Lung (tissue), 12 donors: ENCODE results near the gene RASAL2. TPM values are rescaled to one million over a fixed set of nuclear protein-coding genes. Genes with fewer than 3 reads are reported as not detected.

Experiments used
- ATAC-seq: fragments of 200-7000 bp; cut with Tn5 transposase; one replicate; pipeline ENCODE4 v1.9.1; 2020; ENCODE audit warnings: moderate number of reproducible peaks; ENCODE audit not compliant: insufficient read depth, low FRiP score
- DNase-seq, 3 donors: peaks; one replicate each; pipeline ENCODE4 v3.0.0-alpha.2; 2013 to 2017
- H3K27ac ChIP-seq, 2 donors: one replicate each; pipeline ENCODE4 v1.5.1; 2013; ENCODE audit warnings: mild to moderate bottlenecking in 2 of 2, moderate library complexity in 2 of 2, control low read depth in 1 of 2, inconsistent platforms in 1 of 2, low read depth in 1 of 2, low read length in 1 of 2
- H3K27me3 ChIP-seq, 3 donors: one replicate each; pipeline ENCODE4 v1.5.1; 2013; ENCODE audit warnings: low read length in 2 of 3; ENCODE audit not compliant: control insufficient read depth in 3 of 3, insufficient read depth in 3 of 3
- H3K36me3 ChIP-seq, 4 donors: one replicate each; pipeline ENCODE4 v1.5.1; 2013; ENCODE audit warnings: low read length in 4 of 4, mild to moderate bottlenecking in 1 of 4, moderate library complexity in 1 of 4; ENCODE audit not compliant: control insufficient read depth in 4 of 4, insufficient read depth in 4 of 4
- H3K4me1 ChIP-seq, 5 donors: one replicate each; pipeline ENCODE4 v1.5.1; 2013; ENCODE audit warnings: low read length in 5 of 5, mild to moderate bottlenecking in 2 of 5, moderate library complexity in 1 of 5; ENCODE audit not compliant: control insufficient read depth in 5 of 5, insufficient read depth in 5 of 5
- H3K4me3 ChIP-seq: one replicate; pipeline ENCODE4 v1.5.1; 2013; ENCODE audit warnings: mild to moderate bottlenecking, control low read depth, moderate library complexity
- H3K9ac ChIP-seq, 2 donors: one replicate each; pipeline ENCODE4 v1.5.1; 2013; ENCODE audit warnings: low read length in 2 of 2, control low read depth in 1 of 2; ENCODE audit not compliant: insufficient read depth in 1 of 2
- H3K9me3 ChIP-seq, 4 donors: one replicate each; pipeline ENCODE4 v1.5.1; 2013; ENCODE audit warnings: low read length in 3 of 4, mild to moderate bottlenecking in 1 of 4, moderate library complexity in 1 of 4; ENCODE audit not compliant: control insufficient read depth in 4 of 4, insufficient read depth in 3 of 4
- CTCF ChIP-seq: IDR thresholded peaks from 2 replicates; pipeline ENCODE4 v1.5.1; 2012; ENCODE audit warnings: mild to moderate bottlenecking; ENCODE audit errors: control extremely low read depth, extremely low read depth
- WGBS, 2 donors: extraction: QIAGEN DNeasy Blood & Tissue Kit; methylation state at CpG; one replicate each; pipeline ENCODE4 v1.1.7; 2013; 5-methylcytosine and 5-hydroxymethylcytosine counted together
- polyA plus RNA-seq, 2 donors: library from polyadenylated mRNA; stranded (reverse); fragments of 200-250 nt; gene quantifications; one replicate each; pipeline ENCODE4 v1.2.1, GENCODE V29; 2013
- total RNA-seq, 2 donors: library from RNA; depleted of rRNA in 1 of 2; stranded (reverse); fragments of >200 nt in 1 of 2; gene quantifications; one replicate each; pipeline ENCODE4 v1.2.1, GENCODE V29; 2014 to 2021
- donor health status: control.
- donor health status: control.
- donor health status: Bipolar disorder and iron deficiency.
- donor health status: healthy.
- donor health status: DM: yes; HTN: yes; CAD: no.

The RASAL2 gene
- total and polyA plus RNA-seq, 4 donors, result 4.9 to 34.8 (median 15.8) TPM

DNA sequence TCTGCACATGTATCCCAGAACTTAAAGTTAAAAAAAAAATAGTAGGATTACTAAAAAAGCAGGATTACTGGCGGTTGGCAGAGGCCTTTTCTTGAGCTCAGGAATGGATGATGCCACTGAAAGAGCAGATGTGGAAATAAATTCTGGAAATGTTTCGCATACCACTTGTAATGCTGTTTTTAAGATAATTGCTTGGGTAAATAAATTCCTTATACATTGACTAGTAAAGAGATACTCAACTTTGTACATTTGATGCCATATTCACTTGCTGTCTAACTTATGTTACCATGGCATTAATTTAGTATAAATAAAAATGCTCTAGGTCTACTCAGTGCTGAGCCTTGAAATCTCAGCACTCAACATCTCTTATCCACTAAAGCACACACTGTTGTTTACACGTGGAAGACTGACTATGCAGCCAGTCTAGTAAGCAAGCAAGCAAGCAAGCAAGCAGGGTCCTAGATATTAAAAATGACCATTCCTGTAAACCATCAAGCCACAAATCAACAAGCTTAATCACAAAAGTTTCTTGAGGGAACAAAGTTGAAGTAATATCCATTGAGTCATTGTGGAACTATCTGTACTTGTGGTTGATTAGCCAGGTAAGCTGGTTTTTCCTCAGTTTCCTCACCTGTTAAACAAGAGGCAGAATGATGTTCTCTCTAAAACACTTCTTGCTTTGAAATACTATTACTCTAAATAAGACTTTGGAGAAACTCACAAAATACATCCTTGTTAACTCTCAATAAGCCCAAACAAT lies 1.7 kb upstream of the RASAL2 start:
- no peaks in the 10 kb centered on the region for H3K36me3 ChIP-seq
- H3K4me3 ChIP-seq, result no peak overlapping the region
- DNase-seq (no peak), ATAC-seq (no peak)
- WGBS, 2 donors, result 77 to 78% methylated on average over 3 of the region's 3 CpGs
- no peak overlapping the region for H3K9ac ChIP-seq
- H3K27ac ChIP-seq, result peak overlapping the region in 1 of 2 donors; percentile 16
- no peaks in the 10 kb centered on the region for H3K27me3 ChIP-seq
- no peak for TF ChIP-seq CTCF
- no peaks in the 10 kb centered on the region for H3K9me3 ChIP-seq
- peaks cover 2 to 35% (median 6%) of the 10 kb centered on the region in 5 donors for H3K4me1 ChIP-seq

GRCh38 chr1:178092878-178093493 lies 918 bp upstream of the RASAL2 start:
- Histone ChIP-seq H3K4me3 (peak overlapping the region; percentile 56), H3K27me3 (no peaks in the 10 kb centered on the region), H3K9me3 (no peaks in the 10 kb centered on the region), H3K27ac (peak overlapping the region; percentile 78 to 82), H3K4me1 (peaks cover 2 to 36% (median 7%) of the 10 kb centered on the region in 5 donors), H3K36me3 (no peaks in the 10 kb centered on the region), H3K9ac (peak overlapping the region in 1 of 2 donors; percentile 89)
- peak; percentile 8 for ATAC-seq
- no peak for TF ChIP-seq CTCF
- peak in 2 of 3 donors; percentile 76 to 85 for DNase-seq
- WGBS, 2 donors, result 6% methylated on average over 11 of the region's 11 CpGs

DNA sequence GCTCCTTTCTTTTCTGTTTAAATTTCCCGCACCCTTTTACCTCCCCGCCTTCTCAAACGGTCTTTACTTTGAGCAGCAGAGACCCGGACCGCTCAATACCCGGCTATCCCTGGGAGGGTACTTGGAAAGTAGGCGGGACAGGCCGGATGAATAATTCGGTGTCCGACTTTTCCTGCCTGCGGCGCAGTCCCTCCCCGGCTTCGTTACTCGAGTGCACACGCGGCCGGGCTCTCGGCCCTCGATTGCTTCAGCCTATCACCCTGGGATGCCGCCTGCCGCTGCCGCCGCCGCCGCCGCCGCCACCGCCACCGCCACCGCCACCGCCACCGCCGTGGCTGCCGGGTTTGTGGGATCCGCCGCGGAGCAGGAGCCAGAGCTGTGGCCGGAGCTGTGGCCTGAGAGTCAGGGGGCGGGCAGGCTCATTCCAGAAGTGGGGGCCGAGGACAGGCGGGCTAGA lies 382 bp upstream of the RASAL2 start:
- DNase-seq (peak; percentile 96 to 99 (median 98)), ATAC-seq (peak; percentile 93)
- no peaks in the 10 kb centered on the region for H3K27me3 ChIP-seq
- no peak for TF ChIP-seq CTCF
- H3K9me3 ChIP-seq, result no peaks in the 10 kb centered on the region
- H3K4me3 ChIP-seq, result peak overlapping the region; percentile 90
- peak overlapping the region; percentile 92 to 96 for H3K27ac ChIP-seq
- WGBS, 2 donors, result 0 to 1% methylated on average over 29 to 42 of the region's 42 CpGs
- H3K9ac ChIP-seq, result peak overlapping the region in 1 of 2 donors; percentile 89
- peaks cover 2 to 42% (median 9%) of the 10 kb centered on the region in 5 donors for H3K4me1 ChIP-seq
- no peaks in the 10 kb centered on the region for H3K36me3 ChIP-seq
